GM21390 (cell line): ENCODE data around the gene PPP1R13B.

Experiments used
- ATAC-seq: cut with Tn5 transposase; IDR thresholded peaks from one replicate; pipeline ENCODE4 v1.9.1; 2021; ENCODE audit not compliant: unreplicated experiment

PPP1R13B gene

GRCh38 chr14:103715052-103716000, 132.0 kb downstream of the PPP1R13B start, which contains the start of the genes XRCC3 and ZFYVE21:
XRCC3 (minus strand) TSS chr14:103715451; CDS start chr14:103711087, 4,364 bp downstream.
ZFYVE21 (plus strand) TSS chr14:103715810; CDS start chr14:103715842, 32 bp downstream.
- ATAC-seq, result peak; percentile 95

- no peak for ATAC-seq
These were observed 133.2 kb downstream of the PPP1R13B start for GRCh38 chr14:103714063-103714724.

GRCh38 chr14:103713304-103714062, 133.9 kb downstream of the PPP1R13B start:
- ATAC-seq, result no peak

GRCh38 chr14:103712633-103713247, 134.6 kb downstream of the PPP1R13B start:
- no peak for ATAC-seq

- ATAC-seq, result no peak
These were observed 135.6 kb downstream of the PPP1R13B start for GRCh38 chr14:103711516-103712431.

GRCh38 chr14:103710771-103711377, 136.5 kb downstream of the PPP1R13B start:
- no peak for ATAC-seq

- ATAC-seq, result no peak
These were observed 137.6 kb downstream of the PPP1R13B start for GRCh38 chr14:103709814-103710213.

- no peak for ATAC-seq
These were observed 138.6 kb downstream of the PPP1R13B start for GRCh38 chr14:103708750-103709187.

GRCh38 chr14:103707329-103708263, 139.8 kb downstream of the PPP1R13B start:
- ATAC-seq, result no peak

- ATAC-seq, result no peak
These were observed 140.6 kb downstream of the PPP1R13B start for GRCh38 chr14:103706551-103707328.

GRCh38 chr14:103705504-103706284, 141.7 kb downstream of the PPP1R13B start:
- no peak for ATAC-seq

GRCh38 chr14:103705118-103705503, 142.3 kb downstream of the PPP1R13B start:
- ATAC-seq, result no peak

- no peak for ATAC-seq
These were observed 142.7 kb downstream of the PPP1R13B start for GRCh38 chr14:103704708-103705107.

GRCh38 chr14:103703433-103704385, 143.7 kb downstream of the PPP1R13B start:
- no peak for ATAC-seq
